ENCODE data around the gene RPRD2. TPM values are rescaled to one million over a fixed set of nuclear protein-coding genes. Genes with fewer than 3 reads are reported as not detected.

The RPRD2 gene
- total RNA-seq, 2 donors from 2014 or later: 13.2 to 17.1 TPM

DNA sequence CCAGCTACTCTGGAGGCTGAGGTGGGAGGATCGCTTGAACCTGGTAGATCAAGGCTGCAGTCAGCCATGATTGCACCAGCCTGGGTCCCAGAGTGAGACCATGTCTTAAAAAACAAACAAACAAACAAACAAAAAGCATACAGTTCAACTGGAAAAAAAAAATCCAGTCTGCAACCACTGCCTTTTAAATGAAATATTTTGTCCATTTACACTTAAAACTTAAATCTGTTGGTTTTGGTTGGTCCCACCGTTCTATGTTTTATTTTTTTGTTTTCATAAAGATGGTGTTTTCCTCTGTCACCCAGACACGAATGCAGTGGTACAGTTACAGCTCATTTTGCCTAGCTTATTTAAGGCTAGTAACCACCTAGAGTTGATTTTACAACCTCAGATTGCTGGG is 161.4 kb downstream of the RPRD2 start:
- DNase-seq: no peak
- peaks cover 13% of the 10 kb centered on the region for H3K4me1 ChIP-seq
- no peak overlapping the region for H3K4me3 ChIP-seq
- no peak for TF ChIP-seq POLR2A (IDR thresholded peaks at IDR 0.05)
- TF ChIP-seq, protein P1, sequence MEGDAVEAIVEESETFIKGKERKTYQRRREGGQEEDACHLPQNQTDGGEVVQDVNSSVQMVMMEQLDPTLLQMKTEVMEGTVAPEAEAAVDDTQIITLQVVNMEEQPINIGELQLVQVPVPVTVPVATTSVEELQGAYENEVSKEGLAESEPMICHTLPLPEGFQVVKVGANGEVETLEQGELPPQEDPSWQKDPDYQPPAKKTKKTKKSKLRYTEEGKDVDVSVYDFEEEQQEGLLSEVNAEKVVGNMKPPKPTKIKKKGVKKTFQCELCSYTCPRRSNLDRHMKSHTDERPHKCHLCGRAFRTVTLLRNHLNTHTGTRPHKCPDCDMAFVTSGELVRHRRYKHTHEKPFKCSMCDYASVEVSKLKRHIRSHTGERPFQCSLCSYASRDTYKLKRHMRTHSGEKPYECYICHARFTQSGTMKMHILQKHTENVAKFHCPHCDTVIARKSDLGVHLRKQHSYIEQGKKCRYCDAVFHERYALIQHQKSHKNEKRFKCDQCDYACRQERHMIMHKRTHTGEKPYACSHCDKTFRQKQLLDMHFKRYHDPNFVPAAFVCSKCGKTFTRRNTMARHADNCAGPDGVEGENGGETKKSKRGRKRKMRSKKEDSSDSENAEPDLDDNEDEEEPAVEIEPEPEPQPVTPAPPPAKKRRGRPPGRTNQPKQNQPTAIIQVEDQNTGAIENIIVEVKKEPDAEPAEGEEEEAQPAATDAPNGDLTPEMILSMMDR (IDR thresholded peaks at IDR 0.05): no peak
- no peaks in the 10 kb centered on the region for H3K27me3 ChIP-seq
- H3K9me3 ChIP-seq: no peaks in the 10 kb centered on the region
- ATAC-seq: no peak
- intact Hi-C loops (cut with DNase I): no loop called here
- no peak overlapping the region for H3K27ac ChIP-seq
- 87 to 92% methylated on average over 3 of the region's 3 CpGs for WGBS, 2 donors
- H3K36me3 ChIP-seq (replicated peaks in 1 of 2; ENCODE audit: insufficient read depth in 1 of 2, low read depth in 2 of 2): no peaks in the 10 kb centered on the region

Small RNA genes lying within 50 kb of the gene (microRNA-seq; reads per million reads assigned to microRNA genes)
- gene MIR6878 (ENCODE audit: borderline number of aligned reads in 2 of 2, borderline replicate concordance in 2 of 2): 0 reads per million in 2 donors

Other genes starting within 250 kb of the RPRD2 start
- gene PLEKHO1, start 214.2 kb upstream of the RPRD2 start, total RNA-seq: 1 to 10 TPM; 5.3 to 7.0 TPM
- gene ANP32E, start 128.0 kb upstream of the RPRD2 start, total RNA-seq: 1 to 10 TPM; 9.2 to 9.3 TPM
- not detected for gene CA14, start 106.4 kb upstream of the RPRD2 start, total RNA-seq
- gene APH1A, start 95.1 kb upstream of the RPRD2 start, total RNA-seq: 10 to 100 TPM; 33.0 to 56.6 TPM
- gene C1orf54, start 91.4 kb upstream of the RPRD2 start, total RNA-seq: 1 to 10 TPM in 1 of 2 donors, not detected in 1; 8.6 TPM
- 1 to 10 TPM in 1 of 2 donors, under 1 TPM in 1; 0.66 to 1.3 TPM for gene CIART, start 81.6 kb upstream of the RPRD2 start, total RNA-seq
- 10 to 100 TPM; 17.9 to 23.4 TPM for gene MRPS21, start 70.3 kb upstream of the RPRD2 start, total RNA-seq
- 10 to 100 TPM; 36.8 to 74.8 TPM for gene PRPF3, start 42.6 kb upstream of the RPRD2 start, total RNA-seq
- 1 to 10 TPM; 4.3 to 7.0 TPM for gene TARS2, start 123.3 kb downstream of the RPRD2 start, total RNA-seq
- 1 to 10 TPM; 1.3 to 2.1 TPM for gene ECM1, start 144.0 kb downstream of the RPRD2 start, total RNA-seq
- gene FALEC, start 151.6 kb downstream of the RPRD2 start, total RNA-seq: not detected
- gene ADAMTSL4, start 185.3 kb downstream of the RPRD2 start, total RNA-seq: 1 to 10 TPM; 4.7 to 7.6 TPM
- gene MCL1, start 215.5 kb downstream of the RPRD2 start, total RNA-seq: 100 to 1,000 TPM; 211 to 223 TPM

Measured in body of pancreas (tissue), 4 donors.